Measurements from ENCODE around the gene GMDS. TPM values are rescaled to one million over a fixed set of nuclear protein-coding genes. Genes with fewer than 3 reads are reported as not detected.

Gene GMDS
- total RNA-seq, 2 experiments from 2014 or later: 13.9 to 16.4 TPM

DNA sequence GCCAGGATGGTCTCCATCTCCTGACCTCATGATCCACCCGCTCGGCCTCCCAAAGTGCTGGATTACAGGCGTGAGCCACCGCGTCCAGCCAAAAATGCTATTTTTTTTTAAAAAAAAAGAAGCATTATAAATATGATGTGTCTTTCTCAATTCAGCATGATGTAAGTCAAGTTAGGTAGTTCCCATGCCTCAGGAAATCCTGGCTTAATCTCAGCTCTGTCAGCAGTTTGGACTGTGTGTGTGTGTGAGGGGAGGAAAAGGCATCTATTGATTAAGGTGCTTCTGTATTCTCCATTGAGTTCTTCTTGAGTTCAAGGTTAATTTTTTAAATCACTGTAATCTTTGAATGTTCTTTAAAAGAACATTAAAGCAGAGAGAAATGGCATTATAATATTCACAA, 51.5 kb downstream of the GMDS start:
- no peak for ATAC-seq (ENCODE audit: poor library complexity)
- TF ChIP-seq, protein P1, sequence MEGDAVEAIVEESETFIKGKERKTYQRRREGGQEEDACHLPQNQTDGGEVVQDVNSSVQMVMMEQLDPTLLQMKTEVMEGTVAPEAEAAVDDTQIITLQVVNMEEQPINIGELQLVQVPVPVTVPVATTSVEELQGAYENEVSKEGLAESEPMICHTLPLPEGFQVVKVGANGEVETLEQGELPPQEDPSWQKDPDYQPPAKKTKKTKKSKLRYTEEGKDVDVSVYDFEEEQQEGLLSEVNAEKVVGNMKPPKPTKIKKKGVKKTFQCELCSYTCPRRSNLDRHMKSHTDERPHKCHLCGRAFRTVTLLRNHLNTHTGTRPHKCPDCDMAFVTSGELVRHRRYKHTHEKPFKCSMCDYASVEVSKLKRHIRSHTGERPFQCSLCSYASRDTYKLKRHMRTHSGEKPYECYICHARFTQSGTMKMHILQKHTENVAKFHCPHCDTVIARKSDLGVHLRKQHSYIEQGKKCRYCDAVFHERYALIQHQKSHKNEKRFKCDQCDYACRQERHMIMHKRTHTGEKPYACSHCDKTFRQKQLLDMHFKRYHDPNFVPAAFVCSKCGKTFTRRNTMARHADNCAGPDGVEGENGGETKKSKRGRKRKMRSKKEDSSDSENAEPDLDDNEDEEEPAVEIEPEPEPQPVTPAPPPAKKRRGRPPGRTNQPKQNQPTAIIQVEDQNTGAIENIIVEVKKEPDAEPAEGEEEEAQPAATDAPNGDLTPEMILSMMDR (IDR thresholded peaks at IDR 0.05): no peak
- H3K4me3 ChIP-seq (ENCODE audit: low read length): no peak overlapping the region
- no peak overlapping the region for H3K27ac ChIP-seq (ENCODE audit: low read depth in 1 of 2, low read length in 2 of 2)
- Mint-ChIP-seq H3K9me3 (no peaks in the 10 kb centered on the region), H3K27me3 (no peaks in the 10 kb centered on the region), H3K36me3 (ENCODE audit: low read depth) (no peaks in the 10 kb centered on the region), H3K4me1 (ENCODE audit: low read depth) (peaks cover 11% of the 10 kb centered on the region), H3K4me3 (no peak overlapping the region), H3K27ac (no peak overlapping the region)
- CTCF ChIA-PET: no interaction called here
- POLR2A ChIA-PET: no interaction called here
- intact Hi-C loops (cut with DNase I, micrococcal nuclease): loop anchor here in 1 of 2 experiments (2.0 to 10.0 kb wide), 2 partner anchors 161 to 597 kb away; no protein-coding TSS in a partner anchor
- DNase-seq: no peak
- H3K9me3 ChIP-seq (ENCODE audit: control insufficient read depth in 1 of 2, insufficient read depth in 1 of 2, low read length in 2 of 2): no peaks in the 10 kb centered on the region
- H3K36me3 ChIP-seq (ENCODE audit: insufficient read depth, low read length): no peaks in the 10 kb centered on the region
- H3K27me3 ChIP-seq (ENCODE audit: control insufficient read depth in 1 of 2, insufficient read depth in 2 of 2, low read length in 2 of 2): no peaks in the 10 kb centered on the region
- no peaks in the 10 kb centered on the region for H3K4me1 ChIP-seq (ENCODE audit: insufficient read depth, low read length)

DNA sequence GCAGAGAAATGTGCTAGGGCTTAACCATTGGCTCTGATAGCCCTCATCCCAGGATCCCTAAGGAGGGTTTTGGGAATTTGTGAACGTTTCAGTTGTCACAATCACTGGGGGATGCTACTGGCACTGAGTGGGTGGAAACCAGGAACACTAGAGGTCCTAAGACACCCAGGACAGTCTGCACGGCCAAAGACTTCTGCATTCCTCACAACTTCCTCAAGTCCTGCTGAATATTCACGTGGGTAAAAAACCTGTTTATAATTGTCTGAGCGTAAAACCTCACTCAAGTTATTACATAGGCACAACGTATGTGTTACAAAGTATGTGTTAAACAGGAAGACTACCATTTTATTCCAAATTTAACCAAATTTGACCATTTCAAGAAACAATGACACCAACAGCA, 52.4 kb downstream of the GMDS start:
- H3K4me1 ChIP-seq (ENCODE audit: insufficient read depth, low read length): no peaks in the 10 kb centered on the region
- POLR2A ChIA-PET: no interaction called here
- no peak for ATAC-seq (ENCODE audit: poor library complexity)
- no peaks in the 10 kb centered on the region for H3K36me3 ChIP-seq (ENCODE audit: insufficient read depth, low read length)
- H3K9me3 ChIP-seq (ENCODE audit: control insufficient read depth in 1 of 2, insufficient read depth in 1 of 2, low read length in 2 of 2): no peaks in the 10 kb centered on the region
- no peak overlapping the region for H3K27ac Mint-ChIP-seq
- TF ChIP-seq, protein P1 (IDR thresholded peaks at IDR 0.05): no peak
- no peak overlapping the region for H3K4me3 ChIP-seq (ENCODE audit: low read length)
- H3K9me3 Mint-ChIP-seq: no peaks in the 10 kb centered on the region
- CTCF ChIA-PET: no interaction called here
- no peaks in the 10 kb centered on the region for H3K27me3 ChIP-seq (ENCODE audit: control insufficient read depth in 1 of 2, insufficient read depth in 2 of 2, low read length in 2 of 2)
- H3K27ac ChIP-seq (ENCODE audit: low read depth in 1 of 2, low read length in 2 of 2): no peak overlapping the region
- peaks cover 19% of the 10 kb centered on the region for H3K4me1 Mint-ChIP-seq (ENCODE audit: low read depth)
- H3K27me3 Mint-ChIP-seq: no peaks in the 10 kb centered on the region
- H3K4me3 Mint-ChIP-seq: no peak overlapping the region
- no peak for DNase-seq
- no peaks in the 10 kb centered on the region for H3K36me3 Mint-ChIP-seq (ENCODE audit: low read depth)
- intact Hi-C loops (cut with DNase I, micrococcal nuclease): loop anchor here in 1 of 2 experiments (10.0 kb wide), 1 partner anchor 162 kb away; no protein-coding TSS in a partner anchor

DNA sequence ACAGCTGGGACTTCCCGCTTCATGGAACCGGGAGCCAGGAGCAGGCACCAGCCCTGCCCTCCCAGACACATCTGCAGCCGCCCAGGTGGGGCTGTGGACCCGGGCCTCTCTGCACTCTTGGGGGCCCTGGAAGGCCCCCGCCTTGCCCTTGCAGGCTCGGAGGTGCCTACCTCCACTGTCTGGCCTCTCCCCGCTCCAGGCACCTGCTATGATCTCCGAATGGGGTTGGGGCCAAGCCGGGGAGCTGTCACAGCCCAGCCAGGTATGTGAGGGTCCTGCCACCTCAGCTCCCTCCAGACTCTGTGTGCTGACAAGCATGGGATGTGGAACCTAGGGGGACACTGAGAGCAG, 54.0 kb downstream of the GMDS start:
- Histone ChIP-seq H3K27ac (ENCODE audit: low read depth in 1 of 2, low read length in 2 of 2) (no peak overlapping the region), H3K36me3 (ENCODE audit: insufficient read depth, low read length) (no peaks in the 10 kb centered on the region), H3K9me3 (ENCODE audit: control insufficient read depth in 1 of 2, insufficient read depth in 1 of 2, low read length in 2 of 2) (no peaks in the 10 kb centered on the region), H3K4me3 (ENCODE audit: low read length) (no peak overlapping the region), H3K4me1 (ENCODE audit: insufficient read depth, low read length) (no peaks in the 10 kb centered on the region), H3K27me3 (ENCODE audit: control insufficient read depth in 1 of 2, insufficient read depth in 2 of 2, low read length in 2 of 2) (no peaks in the 10 kb centered on the region)
- ChIA-PET CTCF (no interaction called here), POLR2A (no interaction called here)
- Mint-ChIP-seq H3K27ac (no peak overlapping the region), H3K36me3 (ENCODE audit: low read depth) (no peaks in the 10 kb centered on the region), H3K9me3 (no peaks in the 10 kb centered on the region), H3K4me3 (no peak overlapping the region), H3K4me1 (ENCODE audit: low read depth) (peaks cover 19% of the 10 kb centered on the region), H3K27me3 (no peaks in the 10 kb centered on the region)
- intact Hi-C loops (cut with DNase I, micrococcal nuclease): loop anchor here in 1 of 2 experiments (10.0 kb wide), 1 partner anchor 163 kb away; no protein-coding TSS in a partner anchor
- DNase-seq: peak in 1 of 14 experiments; percentile 5
- ATAC-seq (ENCODE audit: poor library complexity): no peak
- TF ChIP-seq, protein P1 (IDR thresholded peaks at IDR 0.05): no peak

All from CD4-positive, alpha-beta T cell (primary cell).